GM12878 (cell line): ENCODE measurements around the gene CRTC1. TPM values are rescaled to one million over a fixed set of nuclear protein-coding genes. Genes with fewer than 3 reads are reported as not detected.

Source experiments
- CBFB ChIP-seq: IDR thresholded peaks from 2 replicates; pipeline ENCODE4 v1.6.1; 2016; ENCODE audit warnings: antibody characterized with exemption, low read depth
- CREM ChIP-seq: IDR thresholded peaks from 2 replicates; pipeline ENCODE4 v1.6.1; 2014; ENCODE audit warnings: antibody characterized with exemption, low read depth
- EGR1 ChIP-seq, 2 experiments: IDR thresholded peaks; 1 replicate in 1 of 2; 2 replicates in 1 of 2; pipeline ENCODE4 v1.6.1; 2011 to 2012; ENCODE audit warnings: low read depth in 2 of 2, low read length in 2 of 2, borderline replicate concordance in 1 of 2, mild to moderate bottlenecking in 1 of 2, moderate library complexity in 1 of 2
- FOS ChIP-seq: IDR thresholded peaks from 3 replicates; pipeline ENCODE4 v1.6.1; 2011; ENCODE audit warnings: borderline replicate concordance; ENCODE audit not compliant: insufficient read length; ENCODE audit errors: extremely low read depth
- FOXM1 ChIP-seq: IDR thresholded peaks from 2 replicates; pipeline ENCODE4 v1.6.1; 2012; ENCODE audit warnings: low read depth, mild to moderate bottlenecking, inconsistent platforms, low read length, moderate library complexity
- GATAD2B ChIP-seq: fragments of 450-650 bp; conservative IDR thresholded peaks from 2 replicates; pipeline ENCODE4 v1.6.1; 2017; ENCODE audit warnings: low read depth, mild to moderate bottlenecking, moderate library complexity
- HDAC2 ChIP-seq: fragments of 200-600 bp; sonication (generic); IDR thresholded peaks from 2 replicates; pipeline ENCODE4 v1.6.1; 2017
- IRF4 ChIP-seq: IDR thresholded peaks from 2 replicates; pipeline ENCODE4 v1.6.1; 2011; ENCODE audit warnings: low read depth, low read length
- KDM1A ChIP-seq: fragments of 200-600 bp; sonication (generic); IDR thresholded peaks from 2 replicates; pipeline ENCODE4 v1.6.1; 2016; ENCODE audit warnings: borderline replicate concordance
- KLF5 ChIP-seq: fragments of 450-650 bp; IDR thresholded peaks from 2 replicates; pipeline ENCODE4 v1.6.1; 2014; ENCODE audit warnings: mild to moderate bottlenecking; ENCODE audit not compliant: partially characterized antibody
- MEF2A ChIP-seq: IDR thresholded peaks from 2 replicates; pipeline ENCODE4 v1.6.1; 2011; ENCODE audit warnings: low read depth, mild to moderate bottlenecking, low read length, moderate library complexity; ENCODE audit not compliant: insufficient read depth
- NFXL1 ChIP-seq: fragments of 450-650 bp; IDR thresholded peaks from 2 replicates; pipeline ENCODE4 v1.6.1; 2017; ENCODE audit warnings: antibody characterized with exemption, mild to moderate bottlenecking, borderline replicate concordance
- NRF1 ChIP-seq: conservative IDR thresholded peaks from 2 replicates; pipeline ENCODE4 v1.6.1; 2011; ENCODE audit warnings: mild to moderate bottlenecking, low read depth, low read length, improper control_type of control experiment
- PAX8 ChIP-seq: fragments of 450-650 bp; IDR thresholded peaks from 2 replicates; pipeline ENCODE4 v1.6.1; 2017; ENCODE audit warnings: mild to moderate bottlenecking, moderate library complexity
- PML ChIP-seq: IDR thresholded peaks from 2 replicates; pipeline ENCODE4 v1.6.1; 2012; ENCODE audit warnings: low read length, inconsistent platforms
- RCOR1 ChIP-seq: conservative IDR thresholded peaks from 2 replicates; pipeline ENCODE4 v1.6.1; 2012; ENCODE audit warnings: low read depth, low read length, improper control_type of control experiment
- SIX5 ChIP-seq: IDR thresholded peaks from 2 replicates; pipeline ENCODE4 v1.6.1; 2011; ENCODE audit warnings: mild to moderate bottlenecking, low read depth, low read length, moderate library complexity; ENCODE audit not compliant: severe bottlenecking
- TCF12 ChIP-seq: IDR thresholded peaks from 2 replicates; pipeline ENCODE4 v1.6.1; 2011; ENCODE audit warnings: low read depth, mild to moderate bottlenecking, low read length
- ZNF217 ChIP-seq: fragments of 450-650 bp; IDR thresholded peaks from 2 replicates; pipeline ENCODE4 v1.6.1; 2017; ENCODE audit warnings: antibody characterized with exemption, mild to moderate bottlenecking
- ZZZ3 ChIP-seq: IDR thresholded peaks from 2 replicates; pipeline ENCODE4 v1.6.1; 2011; ENCODE audit warnings: low read depth; ENCODE audit not compliant: control insufficient read depth, insufficient read length
- polyA plus RNA-seq, 11 experiments: library from polyadenylated mRNA; depleted of rRNA in 4 of 11; unstranded in 6 of 11; stranded (reverse) in 5 of 11; fragments of >200 nt; fragmentation: Nextera tagmentation in 4 of 11; fragmentation: Illumina TruSeq in 1 of 11; extraction: Ambion mirVana in 4 of 11; extraction: Trizol in 1 of 11; gene quantifications; 1 replicate in 1 of 11; 2 replicates in 10 of 11; pipeline versions ENCODE4 v1.2.1 to v1.2.3, GENCODE V29; 2011 to 2016; ENCODE audit warnings: inconsistent platforms in 2 of 11, missing spikeins in 2 of 11, low read depth in 1 of 11
- total RNA-seq, 4 experiments: library from RNA; depleted of rRNA in 3 of 4; stranded (reverse); fragments of >200 nt in 3 of 4; fragmentation: Illumina TruSeq in 1 of 4; extraction: Trizol in 1 of 4; gene quantifications; 2 replicates each; pipeline versions ENCODE4 v1.2.1 to v1.2.3, GENCODE V29; 2013 to 2021
- TF ChIP-seq, protein P1 (sequence below): fragments of 450-650 bp; IDR thresholded peaks from 2 replicates; pipeline ENCODE4 v1.6.1; 2016; ENCODE audit warnings: mild to moderate bottlenecking, moderate library complexity, borderline replicate concordance
- TF ChIP-seq, protein P2 (sequence below): fragments of 150-350 bp; IDR thresholded peaks from 2 replicates; pipeline ENCODE4 v1.6.1; 2014; ENCODE audit warnings: mild to moderate bottlenecking, low read depth, low read length
- TF ChIP-seq, protein P3 (sequence below): IDR thresholded peaks from 2 replicates; pipeline ENCODE4 v1.6.1; 2011; ENCODE audit warnings: borderline replicate concordance, low read depth, mild to moderate bottlenecking, moderate library complexity, mixed read lengths, low read length; ENCODE audit not compliant: insufficient read depth; ENCODE audit errors: extremely low read length
- TF ChIP-seq, protein P4 (sequence below): IDR thresholded peaks from 2 replicates; pipeline ENCODE4 v1.6.1; 2012; ENCODE audit warnings: low read depth, low read length, improper control_type of control experiment

CRTC1 gene
- total and polyA plus RNA-seq, 10 of the 15 experiments (the other 5 are each of a cell fraction or from before 2014, with no cell fraction given) = 0.02 to 4.6 (median 1.1) TPM; not detected in 1

DNA sequence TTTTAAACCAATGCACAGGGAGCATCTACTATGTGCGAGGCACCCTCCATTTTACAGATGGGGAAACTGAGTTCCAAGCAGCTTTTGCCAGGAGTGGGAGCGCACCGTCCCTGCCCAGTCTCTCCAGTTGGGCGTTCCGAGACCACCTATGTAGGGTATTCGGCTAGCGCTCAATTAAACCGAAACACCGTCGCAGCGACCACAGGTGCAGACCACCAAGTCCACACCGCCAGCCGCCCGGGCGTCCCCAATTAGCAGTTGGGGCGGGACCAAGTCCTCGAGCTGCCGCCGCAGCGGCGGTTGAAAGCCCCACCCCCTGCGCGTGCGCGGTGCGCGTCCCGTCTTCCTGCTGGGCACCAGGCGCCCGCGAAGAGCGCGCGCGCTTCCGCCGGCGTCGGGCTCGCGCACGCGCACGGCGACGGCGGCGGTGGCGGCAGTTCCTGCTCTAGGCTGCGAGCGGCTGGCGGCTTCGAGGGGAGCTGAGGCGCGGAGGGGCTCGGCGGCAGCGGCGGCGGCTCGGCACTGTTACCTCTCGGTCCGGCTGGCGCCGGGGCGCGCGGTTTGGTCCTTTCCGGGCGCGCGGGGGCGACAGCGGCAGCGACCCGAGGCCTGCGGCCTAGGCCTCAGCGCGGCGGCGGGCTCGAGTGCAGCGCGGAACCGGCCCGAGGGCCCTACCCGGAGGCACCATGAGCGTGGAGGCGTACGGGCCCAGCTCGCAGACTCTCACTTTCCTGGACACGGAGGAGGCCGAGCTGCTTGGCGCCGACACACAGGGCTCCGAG lies 148.2 kb downstream of the CRTC1 start, which contains the start of gene UPF1 (continued):
- TF ChIP-seq PML = no peak
- TF ChIP-seq, protein P1, sequence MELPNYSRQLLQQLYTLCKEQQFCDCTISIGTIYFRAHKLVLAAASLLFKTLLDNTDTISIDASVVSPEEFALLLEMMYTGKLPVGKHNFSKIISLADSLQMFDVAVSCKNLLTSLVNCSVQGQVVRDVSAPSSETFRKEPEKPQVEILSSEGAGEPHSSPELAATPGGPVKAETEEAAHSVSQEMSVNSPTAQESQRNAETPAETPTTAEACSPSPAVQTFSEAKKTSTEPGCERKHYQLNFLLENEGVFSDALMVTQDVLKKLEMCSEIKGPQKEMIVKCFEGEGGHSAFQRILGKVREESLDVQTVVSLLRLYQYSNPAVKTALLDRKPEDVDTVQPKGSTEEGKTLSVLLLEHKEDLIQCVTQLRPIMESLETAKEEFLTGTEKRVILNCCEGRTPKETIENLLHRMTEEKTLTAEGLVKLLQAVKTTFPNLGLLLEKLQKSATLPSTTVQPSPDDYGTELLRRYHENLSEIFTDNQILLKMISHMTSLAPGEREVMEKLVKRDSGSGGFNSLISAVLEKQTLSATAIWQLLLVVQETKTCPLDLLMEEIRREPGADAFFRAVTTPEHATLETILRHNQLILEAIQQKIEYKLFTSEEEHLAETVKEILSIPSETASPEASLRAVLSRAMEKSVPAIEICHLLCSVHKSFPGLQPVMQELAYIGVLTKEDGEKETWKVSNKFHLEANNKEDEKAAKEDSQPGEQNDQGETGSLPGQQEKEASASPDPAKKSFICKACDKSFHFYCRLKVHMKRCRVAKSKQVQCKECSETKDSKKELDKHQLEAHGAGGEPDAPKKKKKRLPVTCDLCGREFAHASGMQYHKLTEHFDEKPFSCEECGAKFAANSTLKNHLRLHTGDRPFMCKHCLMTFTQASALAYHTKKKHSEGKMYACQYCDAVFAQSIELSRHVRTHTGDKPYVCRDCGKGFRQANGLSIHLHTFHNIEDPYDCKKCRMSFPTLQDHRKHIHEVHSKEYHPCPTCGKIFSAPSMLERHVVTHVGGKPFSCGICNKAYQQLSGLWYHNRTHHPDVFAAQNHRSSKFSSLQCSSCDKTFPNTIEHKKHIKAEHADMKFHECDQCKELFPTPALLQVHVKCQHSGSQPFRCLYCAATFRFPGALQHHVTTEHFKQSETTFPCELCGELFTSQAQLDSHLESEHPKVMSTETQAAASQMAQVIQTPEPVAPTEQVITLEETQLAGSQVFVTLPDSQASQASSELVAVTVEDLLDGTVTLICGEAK = no peak
- no peak for TF ChIP-seq KDM1A
- peak; percentile 21 for TF ChIP-seq KLF5
- TF ChIP-seq GATAD2B = peak; percentile 99
- no peak for TF ChIP-seq HDAC2
- no peak for TF ChIP-seq IRF4
- no peak for TF ChIP-seq RCOR1
- TF ChIP-seq, protein P2, sequence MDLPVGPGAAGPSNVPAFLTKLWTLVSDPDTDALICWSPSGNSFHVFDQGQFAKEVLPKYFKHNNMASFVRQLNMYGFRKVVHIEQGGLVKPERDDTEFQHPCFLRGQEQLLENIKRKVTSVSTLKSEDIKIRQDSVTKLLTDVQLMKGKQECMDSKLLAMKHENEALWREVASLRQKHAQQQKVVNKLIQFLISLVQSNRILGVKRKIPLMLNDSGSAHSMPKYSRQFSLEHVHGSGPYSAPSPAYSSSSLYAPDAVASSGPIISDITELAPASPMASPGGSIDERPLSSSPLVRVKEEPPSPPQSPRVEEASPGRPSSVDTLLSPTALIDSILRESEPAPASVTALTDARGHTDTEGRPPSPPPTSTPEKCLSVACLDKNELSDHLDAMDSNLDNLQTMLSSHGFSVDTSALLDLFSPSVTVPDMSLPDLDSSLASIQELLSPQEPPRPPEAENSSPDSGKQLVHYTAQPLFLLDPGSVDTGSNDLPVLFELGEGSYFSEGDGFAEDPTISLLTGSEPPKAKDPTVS = no peak
- peak; percentile 6 for TF ChIP-seq SIX5
- TF ChIP-seq MEF2A = no peak
- TF ChIP-seq ZZZ3 = no peak
- no peak for TF ChIP-seq CBFB
- no peak for TF ChIP-seq TCF12
- TF ChIP-seq NFXL1 = 0 out of 2 replicates have a peak, but pooled peaks have one; percentile 51
- peak; percentile 86 for TF ChIP-seq NRF1
- no peak for TF ChIP-seq FOXM1
- TF ChIP-seq, protein P3, sequence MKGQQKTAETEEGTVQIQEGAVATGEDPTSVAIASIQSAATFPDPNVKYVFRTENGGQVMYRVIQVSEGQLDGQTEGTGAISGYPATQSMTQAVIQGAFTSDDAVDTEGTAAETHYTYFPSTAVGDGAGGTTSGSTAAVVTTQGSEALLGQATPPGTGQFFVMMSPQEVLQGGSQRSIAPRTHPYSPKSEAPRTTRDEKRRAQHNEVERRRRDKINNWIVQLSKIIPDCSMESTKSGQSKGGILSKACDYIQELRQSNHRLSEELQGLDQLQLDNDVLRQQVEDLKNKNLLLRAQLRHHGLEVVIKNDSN = no peak
- TF ChIP-seq EGR1 (IDR thresholded peaks at IDR 0.05; ENCODE audit: borderline replicate concordance in 1 of 2, low read depth in 2 of 2, low read length in 2 of 2) = peak in 1 of 2 experiments; percentile 82; a peak in 1 of 3 replicates
- no peak for TF ChIP-seq PAX8
- no peak for TF ChIP-seq CREM
- no peak for TF ChIP-seq FOS
- no peak; the same call in 1 of the 2 replicates for TF ChIP-seq ZNF217
- TF ChIP-seq, protein P4, sequence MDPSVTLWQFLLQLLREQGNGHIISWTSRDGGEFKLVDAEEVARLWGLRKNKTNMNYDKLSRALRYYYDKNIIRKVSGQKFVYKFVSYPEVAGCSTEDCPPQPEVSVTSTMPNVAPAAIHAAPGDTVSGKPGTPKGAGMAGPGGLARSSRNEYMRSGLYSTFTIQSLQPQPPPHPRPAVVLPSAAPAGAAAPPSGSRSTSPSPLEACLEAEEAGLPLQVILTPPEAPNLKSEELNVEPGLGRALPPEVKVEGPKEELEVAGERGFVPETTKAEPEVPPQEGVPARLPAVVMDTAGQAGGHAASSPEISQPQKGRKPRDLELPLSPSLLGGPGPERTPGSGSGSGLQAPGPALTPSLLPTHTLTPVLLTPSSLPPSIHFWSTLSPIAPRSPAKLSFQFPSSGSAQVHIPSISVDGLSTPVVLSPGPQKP = 0 out of 2 replicates have a peak, but pooled peaks have one; percentile 46
